Stimulated activated CD4-positive, alpha-beta T cell treated with anti-CD3 and anti-CD28 coated beads, Interleukin-2, amount 100 ng/mL, for 24 hours (primary cell): ENCODE results near the gene NFATC4.

Experiments
- DNase-seq, 2 donors: peaks; one replicate each; pipeline ENCODE4 v3.0.0-alpha.2; 2020

NFATC4 gene

DNA sequence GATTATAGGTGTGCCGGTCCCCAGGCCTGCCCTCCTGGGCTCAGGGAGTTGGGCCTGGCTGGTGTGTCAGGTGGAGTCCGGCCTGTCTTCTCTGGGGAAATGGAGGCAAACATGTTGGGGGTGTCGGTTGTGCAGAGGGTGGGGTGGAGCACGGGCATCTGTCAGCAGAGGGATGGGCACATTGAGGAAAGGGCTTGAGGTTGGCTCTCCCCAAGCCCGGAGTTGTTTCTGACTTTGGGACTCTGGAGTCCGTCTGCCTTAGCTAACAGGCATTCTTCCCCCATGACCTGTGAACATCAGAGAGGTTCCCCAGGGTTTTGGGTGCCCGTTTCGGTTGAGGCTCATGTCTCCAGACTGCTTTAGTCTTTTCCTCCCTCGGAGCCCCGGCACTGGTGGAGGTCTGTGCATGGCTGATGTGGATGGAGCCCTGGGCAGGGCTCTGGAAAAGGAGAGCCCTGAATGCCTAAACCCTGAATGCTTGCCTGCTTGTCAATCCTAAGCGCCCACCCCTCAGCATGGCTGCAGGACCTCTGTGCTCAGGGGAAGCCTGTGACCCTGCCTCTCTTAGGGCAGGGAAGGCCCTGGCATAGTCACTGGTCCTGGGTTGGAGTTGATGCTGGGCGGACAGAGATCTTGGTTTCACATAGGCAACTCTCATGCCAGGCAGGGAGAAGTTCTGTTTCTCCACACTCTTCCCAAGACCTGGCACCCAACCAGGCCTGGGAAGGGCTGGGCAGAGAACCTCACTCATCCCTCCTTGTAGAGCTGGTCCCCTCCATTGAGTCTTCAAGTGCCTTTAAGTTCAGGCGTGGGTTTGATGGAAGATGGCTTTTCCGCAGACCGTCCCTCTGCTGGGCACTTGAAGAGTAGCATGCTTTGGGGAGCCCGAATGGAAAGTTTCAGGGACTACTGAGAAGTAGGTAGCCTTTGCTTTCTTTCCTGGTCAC, 43.7 kb downstream of the NFATC4 start:
- peak; percentile 27 to 32 for DNase-seq

DNA sequence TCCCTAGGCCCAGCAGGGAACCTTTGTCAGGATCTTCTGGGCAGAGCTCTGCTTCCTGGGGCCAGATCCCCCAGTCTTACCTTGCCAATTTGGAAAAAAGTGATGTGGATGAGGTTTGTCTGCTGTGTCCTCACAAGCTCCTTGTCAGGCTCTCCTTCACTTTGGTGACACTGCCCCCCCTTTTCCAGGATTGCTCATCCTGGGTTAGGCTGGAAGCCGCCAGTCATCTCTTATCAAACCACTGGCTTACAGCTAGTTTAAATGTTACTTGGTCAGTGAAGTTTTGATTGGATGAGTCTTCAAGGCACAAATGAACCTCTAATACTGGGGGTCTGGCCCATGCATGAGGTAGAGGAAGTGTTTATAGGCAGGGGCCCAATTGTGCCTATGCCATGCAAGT, 46.1 kb downstream of the NFATC4 start:
- no peak for DNase-seq

DNA sequence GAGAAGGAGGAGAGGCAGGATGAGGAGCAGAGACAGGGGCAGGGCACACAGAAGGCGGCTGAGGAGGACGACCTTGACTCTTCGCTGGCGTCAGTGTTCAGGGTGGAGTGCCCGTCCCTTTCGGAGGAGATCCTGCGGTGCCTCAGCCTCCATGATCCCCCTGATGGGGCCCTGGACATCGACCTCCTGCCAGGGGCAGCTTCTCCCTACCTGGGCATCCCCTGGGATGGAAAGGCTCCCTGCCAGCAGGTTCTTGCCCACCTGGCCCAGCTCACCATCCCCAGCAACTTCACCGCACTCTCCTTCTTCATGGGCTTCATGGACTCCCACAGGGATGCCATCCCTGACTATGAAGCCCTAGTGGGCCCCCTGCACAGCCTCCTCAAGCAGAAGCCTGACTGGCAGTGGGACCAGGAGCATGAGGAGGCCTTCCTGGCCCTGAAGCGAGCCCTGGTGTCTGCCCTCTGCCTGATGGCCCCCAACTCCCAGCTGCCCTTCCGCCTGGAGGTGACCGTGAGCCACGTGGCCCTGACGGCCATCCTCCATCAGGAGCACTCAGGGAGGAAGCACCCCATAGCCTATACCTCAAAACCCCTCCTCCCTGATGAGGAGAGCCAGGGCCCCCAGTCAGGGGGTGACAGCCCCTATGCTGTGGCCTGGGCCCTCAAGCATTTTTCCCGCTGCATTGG, 46.9 kb downstream of the NFATC4 start:
- DNase-seq: no peak

DNA sequence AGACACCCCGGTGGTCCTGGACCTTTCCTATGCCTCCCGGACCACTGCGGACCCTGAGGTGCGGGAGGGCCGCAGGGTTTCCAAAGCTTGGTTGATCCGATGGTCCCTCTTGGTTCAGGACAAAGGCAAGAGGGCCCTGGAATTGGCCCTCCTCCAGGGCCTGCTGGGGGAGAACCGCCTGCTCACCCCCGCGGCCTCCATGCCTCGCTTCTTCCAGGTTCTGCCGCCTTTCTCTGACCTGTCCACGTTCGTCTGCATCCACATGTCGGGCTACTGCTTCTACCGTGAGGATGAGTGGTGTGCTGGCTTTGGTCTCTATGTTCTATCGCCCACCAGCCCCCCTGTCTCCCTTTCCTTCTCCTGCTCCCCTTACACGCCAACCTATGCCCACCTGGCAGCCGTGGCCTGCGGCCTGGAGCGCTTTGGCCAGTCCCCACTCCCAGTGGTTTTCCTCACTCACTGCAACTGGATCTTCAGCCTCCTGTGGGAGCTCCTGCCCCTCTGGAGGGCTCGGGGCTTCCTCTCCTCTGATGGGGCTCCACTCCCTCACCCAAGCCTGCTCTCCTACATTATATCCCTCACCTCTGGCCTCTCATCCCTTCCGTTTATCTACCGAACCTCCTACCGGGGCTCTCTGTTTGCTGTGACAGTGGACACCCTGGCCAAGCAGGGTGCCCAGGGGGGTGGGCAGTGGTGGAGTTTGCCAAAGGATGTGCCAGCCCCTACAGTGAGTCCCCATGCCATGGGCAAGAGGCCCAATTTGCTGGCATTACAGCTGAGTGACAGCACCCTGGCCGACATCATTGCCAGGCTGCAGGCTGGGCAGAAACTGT, 47.7 kb downstream of the NFATC4 start:
- DNase-seq: no peak

DNA sequence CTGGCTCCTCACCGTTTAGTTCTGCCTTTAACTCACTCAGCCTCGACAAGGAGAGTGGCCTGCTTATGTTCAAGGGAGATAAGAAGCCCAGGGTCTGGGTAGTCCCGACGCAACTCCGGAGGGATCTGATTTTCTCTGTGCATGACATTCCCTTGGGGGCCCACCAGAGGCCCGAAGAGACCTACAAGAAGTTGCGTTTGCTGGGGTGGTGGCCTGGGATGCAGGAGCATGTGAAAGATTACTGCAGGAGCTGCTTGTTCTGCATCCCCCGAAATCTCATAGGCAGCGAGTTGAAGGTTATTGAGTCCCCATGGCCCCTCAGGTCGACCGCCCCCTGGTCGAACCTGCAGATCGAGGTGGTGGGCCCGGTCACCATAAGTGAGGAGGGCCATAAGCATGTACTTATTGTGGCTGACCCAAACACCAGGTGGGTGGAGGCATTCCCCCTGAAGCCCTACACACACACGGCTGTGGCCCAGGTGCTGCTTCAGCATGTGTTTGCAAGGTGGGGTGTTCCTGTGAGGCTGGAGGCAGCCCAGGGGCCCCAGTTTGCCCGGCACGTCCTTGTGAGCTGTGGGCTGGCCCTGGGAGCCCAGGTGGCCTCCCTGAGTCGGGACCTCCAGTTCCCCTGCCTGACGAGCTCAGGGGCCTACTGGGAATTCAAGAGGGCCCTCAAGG, 48.4 kb downstream of the NFATC4 start:
- DNase-seq: no peak

DNA sequence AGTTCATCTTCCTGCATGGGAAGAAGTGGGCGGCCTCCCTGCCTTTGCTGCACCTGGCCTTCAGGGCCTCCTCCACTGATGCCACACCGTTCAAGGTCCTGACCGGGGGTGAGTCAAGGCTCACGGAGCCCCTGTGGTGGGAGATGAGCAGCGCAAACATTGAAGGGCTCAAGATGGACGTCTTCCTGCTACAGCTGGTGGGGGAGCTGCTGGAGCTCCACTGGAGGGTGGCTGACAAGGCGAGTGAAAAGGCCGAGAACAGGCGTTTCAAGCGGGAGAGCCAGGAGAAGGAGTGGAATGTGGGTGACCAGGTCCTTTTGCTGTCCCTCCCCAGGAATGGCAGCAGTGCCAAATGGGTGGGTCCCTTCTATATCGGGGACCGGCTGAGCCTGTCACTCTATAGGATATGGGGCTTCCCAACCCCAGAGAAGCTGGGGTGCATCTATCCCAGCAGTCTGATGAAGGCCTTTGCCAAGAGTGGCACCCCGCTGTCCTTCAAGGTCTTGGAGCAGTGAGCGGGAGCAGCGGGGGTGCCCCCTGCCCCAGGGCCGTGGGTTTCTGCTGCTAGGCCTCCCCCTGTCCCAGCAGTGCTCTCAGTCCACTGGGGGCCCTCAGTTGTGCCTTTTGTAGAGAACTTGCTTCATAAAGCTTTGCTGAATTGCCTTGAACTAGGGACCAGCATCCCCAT, 49.1 kb downstream of the NFATC4 start:
- no peak for DNase-seq

DNA sequence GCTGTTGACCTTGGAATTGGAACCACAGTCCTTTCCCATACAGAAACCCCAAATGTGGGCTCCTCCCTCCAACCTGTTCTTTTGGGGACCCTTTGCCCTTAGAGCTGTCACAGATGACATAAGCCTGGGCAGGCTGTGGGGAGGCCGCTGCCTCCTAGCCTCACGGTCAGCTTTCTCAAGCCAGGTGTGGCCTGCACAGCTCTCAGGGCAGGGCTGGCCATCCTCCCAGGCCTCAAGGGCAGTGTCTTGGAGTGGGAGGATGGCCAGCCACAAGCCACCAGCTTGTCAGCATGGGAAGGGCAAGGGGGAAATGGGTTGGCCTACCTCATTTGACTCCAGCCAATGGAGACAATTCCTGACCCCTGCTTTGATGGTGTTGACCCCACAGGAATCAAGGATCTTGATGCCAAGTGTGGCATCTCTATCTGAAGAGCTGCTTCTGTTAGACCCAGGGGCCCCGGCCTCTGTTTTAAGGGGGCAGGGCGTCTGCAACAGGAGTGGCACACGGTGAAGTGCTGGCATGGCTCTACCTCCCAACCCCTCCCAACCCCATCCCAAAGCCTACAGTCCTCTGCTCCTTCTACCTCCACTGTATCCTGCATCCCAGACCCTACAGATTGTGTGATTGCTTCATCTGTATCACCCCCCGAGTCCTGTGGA, 50.0 kb downstream of the NFATC4 start:
- DNase-seq: no peak

DNA sequence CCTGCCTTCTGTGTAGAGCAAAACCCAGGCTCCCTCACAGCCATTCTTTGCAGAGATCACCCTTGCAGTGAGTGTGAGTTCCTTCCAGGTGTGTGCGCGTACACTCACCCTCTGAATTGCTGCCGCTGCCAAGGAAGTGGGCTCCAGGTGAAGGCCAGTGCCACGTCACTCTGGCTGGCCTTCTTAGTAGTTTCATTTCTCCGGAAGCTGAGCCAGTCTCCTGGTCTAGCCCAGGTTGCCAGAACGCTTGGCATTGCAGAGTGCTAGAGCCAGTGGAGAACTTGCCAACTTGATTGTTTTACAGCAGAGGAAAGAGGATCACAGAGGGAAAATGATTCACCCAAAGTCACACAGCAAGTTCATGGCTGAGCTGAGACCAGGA, 50.5 kb downstream of the NFATC4 start:
- no peak for DNase-seq

DNA sequence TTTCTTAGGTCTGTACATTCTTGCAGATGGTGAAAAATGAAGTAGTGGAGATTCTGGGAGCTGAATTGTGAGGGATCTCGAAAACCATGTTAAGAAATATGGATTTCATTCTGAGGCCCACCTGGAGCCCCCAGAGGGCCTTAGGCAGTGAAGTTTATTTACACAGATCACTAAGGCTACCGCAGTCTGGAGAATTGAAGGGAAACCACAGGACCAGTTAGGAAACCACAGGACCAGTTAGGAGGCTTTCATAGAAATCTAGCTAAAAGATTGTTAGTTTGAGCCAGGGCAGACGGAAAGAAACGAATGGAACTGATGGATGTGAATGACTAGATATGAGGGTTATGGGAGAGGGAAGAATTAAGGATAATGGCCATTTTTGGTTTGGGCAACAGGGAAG, 54.3 kb downstream of the NFATC4 start:
- no peak for DNase-seq

DNA sequence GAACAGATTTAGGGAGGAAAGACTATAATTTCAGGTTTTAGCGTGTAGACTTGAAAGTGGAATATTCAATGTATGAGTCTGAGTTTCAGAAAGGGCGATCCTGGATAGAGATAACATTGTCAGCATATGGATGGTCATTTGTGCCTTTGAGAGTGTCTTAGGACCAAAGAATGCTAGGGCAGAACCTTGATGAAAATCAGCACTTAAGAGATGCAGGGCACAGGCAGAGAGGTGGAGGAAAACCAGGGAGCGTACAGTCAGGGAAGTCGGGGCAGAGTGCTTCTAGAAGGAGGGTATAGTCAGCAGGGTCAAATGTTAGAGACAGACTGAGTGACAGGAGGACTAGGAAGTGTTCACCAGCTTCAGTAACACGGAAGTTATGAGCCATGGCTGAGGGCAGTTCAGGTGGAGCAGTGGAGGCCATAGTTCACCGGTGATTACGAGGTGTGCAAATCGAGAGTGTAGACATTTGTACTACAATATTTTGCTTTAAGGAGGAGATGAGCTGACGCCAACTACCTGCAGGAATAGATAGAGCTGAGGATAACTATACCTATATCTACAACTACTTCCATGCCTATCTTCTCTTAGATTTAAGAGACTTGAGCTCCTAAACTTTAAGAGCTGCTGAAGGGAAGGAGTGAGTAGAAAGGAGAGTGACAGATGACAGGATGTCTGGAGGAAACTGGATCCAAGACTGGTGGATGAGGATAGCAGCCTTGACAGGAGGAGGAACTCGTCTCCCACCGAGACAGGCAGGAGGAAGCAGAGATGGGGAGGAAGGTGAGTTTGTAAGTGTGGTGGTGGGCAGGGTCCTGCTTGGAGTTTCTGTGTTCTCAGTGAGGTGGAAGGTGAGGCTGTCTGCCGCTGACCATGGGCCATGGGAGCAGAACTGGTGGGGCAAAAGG, 55.0 kb downstream of the NFATC4 start:
- no peak for DNase-seq

DNA sequence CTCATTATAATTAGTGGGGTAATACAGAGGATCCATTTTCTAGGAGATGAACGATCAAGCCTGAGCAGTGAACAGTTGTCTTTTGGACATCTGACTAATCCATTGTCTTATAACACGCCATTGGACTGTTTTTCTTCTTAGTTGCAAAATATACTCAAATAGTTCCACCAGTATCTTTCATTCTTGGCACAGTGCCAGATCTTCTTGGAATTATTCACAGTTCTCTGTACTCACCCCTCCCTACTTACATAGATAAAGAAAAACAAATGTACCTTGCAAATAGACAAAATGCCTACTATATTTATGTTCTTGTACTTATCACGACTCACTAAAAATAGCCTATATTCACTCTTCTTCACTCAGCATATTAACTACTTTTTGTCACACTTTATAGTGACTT, 57.7 kb downstream of the NFATC4 start:
- DNase-seq: no peak

DNA sequence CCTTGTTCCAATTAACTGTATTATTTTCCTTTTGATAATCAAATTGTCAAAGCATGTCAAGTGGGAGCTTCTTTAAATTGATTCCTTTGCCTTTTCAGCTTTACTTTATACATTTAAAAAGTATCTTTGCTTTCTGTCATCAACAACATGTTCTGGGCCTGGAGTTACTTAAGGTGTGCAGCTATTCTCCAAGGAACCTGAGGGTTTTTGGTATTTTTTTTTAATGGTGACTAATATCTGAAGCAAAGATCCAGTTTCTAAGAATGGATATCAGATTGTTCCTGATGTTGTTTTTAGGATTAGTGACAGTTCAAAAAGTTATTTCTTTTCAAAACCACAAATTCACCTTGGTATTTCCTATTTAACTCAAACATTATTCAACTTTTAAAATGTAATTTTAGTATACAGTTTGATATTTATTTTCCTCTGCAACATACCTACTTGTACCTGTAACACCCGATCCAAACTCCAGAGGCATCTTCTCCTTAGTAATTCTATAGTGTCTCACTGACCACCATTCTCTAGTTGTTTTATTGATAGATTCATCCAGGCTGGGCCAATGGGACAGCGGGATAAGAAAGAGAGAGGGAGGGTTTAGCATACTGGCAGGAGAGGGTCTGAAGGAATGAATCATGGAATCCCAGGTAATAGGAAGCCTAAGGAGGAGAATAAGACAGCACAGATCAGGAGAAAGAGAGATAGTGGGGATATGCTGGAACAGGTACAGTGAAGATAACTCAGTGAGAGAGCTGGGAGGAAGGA, 58.3 kb downstream of the NFATC4 start:
- no peak for DNase-seq

DNA sequence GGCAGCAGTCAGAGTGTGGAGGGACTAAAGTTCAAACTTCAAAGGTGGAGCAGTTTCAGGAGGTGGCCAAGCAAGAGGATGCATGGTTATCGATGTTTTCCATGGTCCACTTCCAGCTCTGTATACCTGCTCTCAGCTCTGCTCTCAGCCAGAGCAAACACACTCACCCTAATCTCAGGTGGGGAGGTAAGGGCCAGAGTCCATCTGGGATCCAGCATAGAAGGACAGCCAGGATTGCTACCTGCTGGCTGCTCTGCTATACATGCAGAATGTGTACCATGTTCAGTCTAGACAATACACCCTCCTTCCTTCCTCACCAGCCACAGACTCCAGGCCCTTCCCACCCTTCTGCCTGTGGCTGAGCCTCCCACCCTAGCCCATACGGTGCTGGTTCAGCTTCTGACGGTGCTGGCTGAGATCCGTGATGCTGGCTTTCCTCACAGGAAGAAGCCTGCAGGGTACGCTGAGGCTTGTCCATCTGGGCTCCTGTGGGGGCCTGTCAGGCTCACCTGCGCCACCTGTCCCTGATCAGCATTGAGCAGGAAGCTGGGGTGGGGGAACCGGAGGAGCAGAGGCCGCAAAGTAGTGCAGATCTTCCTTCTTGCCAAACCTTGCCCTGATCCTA, 59.0 kb downstream of the NFATC4 start:
- DNase-seq: peak in 1 of 2 donors; percentile 19

DNA sequence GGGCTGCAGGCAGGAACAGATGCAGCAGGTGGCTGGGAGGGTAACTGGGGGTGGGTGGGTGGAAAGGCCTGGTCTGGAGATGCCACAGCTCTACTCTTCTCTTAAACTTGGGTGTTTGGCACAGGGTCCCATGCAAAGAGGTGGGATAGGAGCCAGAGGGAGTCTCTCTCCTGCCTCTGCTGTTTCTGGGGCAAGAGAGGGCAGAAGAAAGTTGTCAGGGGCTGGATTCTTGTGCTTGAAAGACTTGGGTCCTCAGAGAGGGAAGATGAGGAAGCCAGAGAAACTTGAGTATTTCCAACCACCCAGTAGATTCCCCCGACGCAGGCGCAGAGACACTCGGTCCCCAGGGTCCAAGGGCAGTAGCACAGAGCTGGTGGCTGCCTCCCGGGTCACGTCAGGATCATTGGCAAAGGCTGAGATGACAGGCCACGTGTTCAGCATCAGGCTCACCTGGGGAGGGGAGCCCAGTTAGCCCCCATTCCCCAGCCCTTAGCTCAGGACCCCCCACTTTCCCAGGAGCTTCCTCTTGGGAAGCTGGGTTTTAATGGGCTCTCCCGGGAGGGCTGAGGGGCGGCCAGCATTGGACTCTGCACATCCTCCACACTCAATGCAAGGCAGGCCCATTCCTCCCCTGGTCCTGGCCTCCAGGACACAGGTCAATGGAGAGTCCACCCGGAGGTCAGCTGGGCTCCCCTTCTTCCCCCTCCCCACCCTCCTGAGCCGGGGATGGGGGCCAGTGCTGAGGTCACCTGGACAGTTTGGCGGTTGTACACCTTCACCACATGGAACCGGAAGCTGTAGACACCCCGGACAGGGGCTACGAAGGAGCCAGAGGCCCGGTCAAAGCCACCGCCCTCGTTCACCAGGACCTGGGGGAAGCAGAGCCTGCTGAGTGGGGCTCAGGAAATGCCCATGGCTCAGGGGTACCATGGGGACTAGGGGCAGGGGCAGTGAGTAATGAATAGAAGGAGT, 59.8 kb downstream of the NFATC4 start:
- DNase-seq: peak in 1 of 2 donors; percentile 16

DNA sequence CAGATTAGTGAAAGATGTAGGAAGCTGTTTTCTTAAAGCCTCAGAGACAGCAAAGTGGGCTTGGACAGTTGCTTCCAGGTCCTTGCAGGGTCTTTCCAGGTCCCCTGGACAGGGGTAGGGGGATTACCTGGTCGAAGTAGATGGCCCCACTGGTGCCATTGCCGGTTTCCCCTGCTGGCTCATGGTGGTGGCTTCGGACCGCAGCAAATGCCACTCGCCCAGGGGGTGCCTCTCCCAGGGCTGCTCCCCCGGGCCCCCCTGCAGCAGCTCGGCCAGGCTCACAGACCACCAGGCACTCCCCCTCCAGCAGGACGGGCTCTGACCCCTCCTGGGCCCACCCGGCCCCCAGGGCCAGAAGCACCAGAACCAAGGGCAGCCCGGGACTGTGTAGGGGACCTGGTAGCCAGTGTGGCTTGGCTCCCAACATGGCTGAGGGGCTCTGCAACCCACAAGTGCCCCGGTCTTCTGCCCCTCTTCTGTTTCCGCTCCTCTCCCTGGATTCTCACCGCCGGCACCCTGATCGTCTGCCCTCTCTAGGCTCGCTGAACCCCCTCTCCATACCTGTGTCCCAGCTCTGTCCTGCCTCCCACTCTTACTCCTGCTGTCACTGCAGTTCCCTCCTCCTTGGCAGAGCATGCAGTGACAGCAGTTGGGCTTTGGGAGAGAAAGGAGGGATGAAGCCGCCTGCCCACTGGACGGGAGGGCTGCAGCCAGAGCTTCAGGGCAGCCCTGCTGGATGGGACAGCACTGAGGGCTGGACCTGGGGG, 60.8 kb downstream of the NFATC4 start:
- peak in 1 of 2 donors; percentile 18 for DNase-seq
